Esophagus muscularis mucosa (tissue), 4 donors: ENCODE results near the gene LDLRAD3. TPM values are rescaled to one million over a fixed set of nuclear protein-coding genes. Genes with fewer than 3 reads are reported as not detected.

ENCODE experiments used
- DNase-seq: peaks from one replicate; pipeline ENCODE4 v3.0.0-alpha.2; 2017; ENCODE audit errors: extremely low spot score
- H3K27ac ChIP-seq, 4 donors: fragments of 200-600 bp; sonication (generic); replicated peaks in 1 of 4; 1 replicate in 3 of 4; 2 replicates in 1 of 4; pipeline ENCODE4 v1.5.1; 2016 to 2019; ENCODE audit warnings: mild to moderate bottlenecking in 1 of 4
- H3K27me3 ChIP-seq, 4 donors: fragments of 200-600 bp; sonication (generic); one replicate each; pipeline versions ENCODE4 v1.5.1 to v1.6.0; 2016 to 2019
- H3K36me3 ChIP-seq, 4 donors: fragments of 200-600 bp; sonication (generic); one replicate each; pipeline ENCODE4 v1.5.1; 2016 to 2019
- H3K4me1 ChIP-seq, 4 donors: fragments of 200-600 bp; sonication (generic); one replicate each; pipeline ENCODE4 v1.5.1; 2016 to 2019
- H3K4me3 ChIP-seq, 4 donors: fragments of 200-600 bp; sonication (generic); 1 replicate in 2 of 4; 2 replicates in 2 of 4; pipeline ENCODE4 v1.5.1; 2016 to 2019; ENCODE audit warnings: mild to moderate bottlenecking in 4 of 4, moderate library complexity in 1 of 4
- H3K9me3 ChIP-seq, 4 donors: fragments of 200-600 bp; sonication (generic); 1 replicate in 3 of 4; 2 replicates in 1 of 4; pipeline ENCODE4 v1.5.1; 2016 to 2019
- CTCF ChIP-seq, 3 experiments: fragments of 200-600 bp in 2 of 3; fragments of 450-650 bp in 1 of 3; sonication (generic) in 2 of 3; IDR thresholded peaks; one replicate each; pipeline ENCODE4 v1.5.1; 2017 to 2019; ENCODE audit warnings: antibody characterized with exemption in 3 of 3, mild to moderate bottlenecking in 2 of 3, moderate library complexity in 1 of 3
- EP300 ChIP-seq: sonication (generic); formaldehyde crosslinking; IDR thresholded peaks from one replicate; pipeline ENCODE4 v1.6.1; 2017; ENCODE audit warnings: antibody characterized with exemption
- POLR2A ChIP-seq: fragments of 450-650 bp; IDR thresholded peaks from one replicate; pipeline ENCODE4 v1.6.1; 2017; ENCODE audit warnings: antibody characterized with exemption, moderate library complexity, mild to moderate bottlenecking, low read depth
- POLR2AphosphoS5 ChIP-seq, 2 donors: sonication (generic); formaldehyde crosslinking; IDR thresholded peaks; one replicate each; pipeline ENCODE4 v1.6.1; 2017; ENCODE audit warnings: antibody characterized with exemption in 2 of 2
- WGBS: methylation state at CpG from one replicate; pipeline ENCODE4 v1.1.5; 2018; 5-methylcytosine and 5-hydroxymethylcytosine counted together
- intact Hi-C: fragments of 100-400 bp; cut with DNase I; formaldehyde crosslinking; loops from one replicate; pipeline ENCODE4 v1.15.1; 2023
- total RNA-seq, 4 donors: library from RNA; depleted of rRNA; stranded (reverse); fragments of >200 nt; gene quantifications; one replicate each; pipeline versions ENCODE4 v1.1.0 to v1.2.1, GENCODE V29; 2016

Gene LDLRAD3
- total RNA-seq, 4 donors from 2014 or later, result 6.8 to 8.7 (median 8.2) TPM

DNA sequence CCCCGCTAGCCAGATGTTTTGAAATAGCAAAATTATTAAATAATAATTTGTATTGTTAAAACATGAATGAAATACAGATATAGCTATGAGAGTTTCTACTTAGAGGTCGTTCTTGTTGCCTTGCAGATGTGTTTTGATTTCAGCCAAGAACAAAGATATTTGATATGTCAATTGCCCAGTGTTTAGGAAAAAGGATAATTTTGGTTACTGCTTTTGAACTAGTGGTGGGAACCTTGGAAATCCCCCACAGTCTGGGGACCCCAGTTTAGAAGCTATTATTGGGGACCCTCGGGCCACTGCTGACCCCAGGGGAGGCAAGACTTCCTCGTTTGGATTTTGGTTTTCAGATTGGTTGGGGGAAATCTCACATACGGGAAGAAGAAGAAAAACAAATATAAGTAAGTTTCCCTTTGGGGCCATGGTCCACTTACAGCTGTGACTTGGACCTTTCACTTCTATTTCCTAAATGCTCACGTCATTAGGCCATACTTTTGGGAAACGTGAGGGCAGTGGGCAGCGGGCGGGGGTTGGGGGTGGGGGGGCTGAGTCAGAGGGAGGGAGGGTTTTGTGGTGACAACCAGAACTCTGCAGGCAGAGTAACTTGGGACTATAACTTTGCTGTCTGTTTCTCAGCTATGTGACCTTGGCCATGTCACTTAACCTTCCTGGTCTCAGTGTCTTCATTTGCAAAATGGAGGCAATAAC is 37.0 kb downstream of the LDLRAD3 start:
- intact Hi-C loops, result no loop called here
- no peak for DNase-seq
- Histone ChIP-seq H3K36me3 (no peaks in the 10 kb centered on the region), H3K4me1 (peaks cover 0 to 14% (median 13%) of the 10 kb centered on the region in 4 donors), H3K27me3 (no peaks in the 10 kb centered on the region), H3K4me3 (no peak overlapping the region), H3K27ac (peak overlapping the region in 3 of 4 donors; percentile 2 to 27 (median 13)), H3K9me3 (peaks cover 0 to 3% (median 0%) of the 10 kb centered on the region in 4 donors)
- 65% methylated on average over 9 of the region's 9 CpGs for WGBS
- no peak for TF ChIP-seq POLR2A
- no peak for TF ChIP-seq EP300
- TF ChIP-seq POLR2AphosphoS5 (IDR thresholded peaks at IDR 0.05), result no peak
- no peak for TF ChIP-seq CTCF (IDR thresholded peaks at IDR 0.05)

DNA sequence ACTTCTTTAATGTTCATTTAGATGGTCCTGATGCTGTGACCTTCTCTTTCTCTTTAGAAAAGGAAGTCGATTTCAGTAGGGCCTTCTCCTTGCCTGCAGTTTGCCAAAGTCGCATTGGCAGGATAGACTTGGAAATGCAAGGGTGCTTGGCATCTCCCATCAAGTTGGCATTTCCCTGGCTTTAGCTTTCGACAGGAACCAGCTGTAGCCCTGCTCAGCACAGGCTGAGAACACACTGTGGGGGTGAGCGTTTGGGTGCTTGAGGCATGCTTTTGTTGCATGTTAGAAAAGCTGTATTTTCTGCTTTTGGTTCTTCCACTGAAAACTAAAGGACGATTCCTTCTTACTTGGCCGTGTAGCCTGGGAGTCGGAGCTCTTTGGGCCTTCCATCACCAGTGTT is 37.7 kb downstream of the LDLRAD3 start:
- Histone ChIP-seq H3K36me3 (no peaks in the 10 kb centered on the region), H3K27ac (peak overlapping the region in 1 of 4 donors; percentile 13), H3K4me3 (no peak overlapping the region), H3K9me3 (peaks cover 0 to 3% (median 0%) of the 10 kb centered on the region in 4 donors), H3K4me1 (peaks cover 0 to 14% (median 13%) of the 10 kb centered on the region in 4 donors), H3K27me3 (no peaks in the 10 kb centered on the region)
- TF ChIP-seq EP300, result no peak
- TF ChIP-seq POLR2AphosphoS5 (IDR thresholded peaks at IDR 0.05), result no peak
- no peak for TF ChIP-seq POLR2A
- no peak for TF ChIP-seq CTCF (IDR thresholded peaks at IDR 0.05)
- intact Hi-C loops, result no loop called here
- DNase-seq, result no peak
- 50% methylated on average over 7 of the region's 7 CpGs for WGBS

DNA sequence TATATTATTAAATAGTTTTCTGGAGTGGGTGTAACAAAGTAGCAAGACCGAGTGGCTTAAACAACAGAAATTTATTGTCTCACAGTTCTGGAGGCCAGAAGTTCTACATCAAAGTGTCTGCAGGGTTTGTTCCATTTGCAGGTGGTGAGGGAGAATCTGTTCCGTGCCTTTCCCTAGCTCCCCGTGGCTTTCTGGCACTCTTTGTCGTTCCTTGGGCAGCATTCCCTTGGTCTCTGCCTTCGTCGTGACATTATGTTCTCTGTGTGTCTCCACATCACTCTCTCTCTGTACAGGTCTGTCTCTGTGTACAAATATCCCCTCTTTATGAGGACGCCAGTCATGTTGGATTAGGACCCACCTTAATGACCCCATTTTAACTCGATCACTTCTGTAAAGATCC is 38.2 kb downstream of the LDLRAD3 start:
- DNase-seq, result no peak
- no peak overlapping the region for H3K4me3 ChIP-seq
- peak overlapping the region in 1 of 4 donors; percentile 13 for H3K27ac ChIP-seq
- peaks cover 0 to 14% (median 13%) of the 10 kb centered on the region in 4 donors for H3K4me1 ChIP-seq
- H3K9me3 ChIP-seq, result peaks cover 0 to under 1% (median 0%) of the 10 kb centered on the region in 4 donors
- TF ChIP-seq CTCF (IDR thresholded peaks at IDR 0.05), result no peak
- no peak for TF ChIP-seq EP300
- no peak for TF ChIP-seq POLR2AphosphoS5 (IDR thresholded peaks at IDR 0.05)
- TF ChIP-seq POLR2A, result no peak
- intact Hi-C loops, result no loop called here
- no peaks in the 10 kb centered on the region for H3K36me3 ChIP-seq
- WGBS, result 74% methylated on average over 8 of the region's 8 CpGs
- H3K27me3 ChIP-seq, result no peaks in the 10 kb centered on the region

DNA sequence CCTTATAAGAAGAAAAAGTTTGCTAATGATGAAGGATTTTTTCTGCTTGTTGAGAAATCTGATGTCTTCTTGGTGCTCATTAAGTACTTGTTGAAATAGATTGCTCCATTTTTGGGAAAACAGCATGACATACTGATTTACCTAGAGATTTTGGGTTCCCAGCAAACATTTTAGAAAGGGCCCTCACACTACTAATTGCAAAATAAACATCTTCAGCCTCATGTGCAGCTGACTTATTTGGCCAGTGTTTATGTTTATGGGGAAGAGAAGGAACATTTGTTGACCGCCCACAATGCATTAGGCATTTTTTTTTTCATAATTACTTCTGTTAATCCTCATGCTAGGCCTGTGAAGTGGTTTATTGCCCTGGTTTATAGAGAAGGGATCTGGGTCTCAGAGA is 40.1 kb downstream of the LDLRAD3 start:
- no peaks in the 10 kb centered on the region for H3K27me3 ChIP-seq
- DNase-seq, result no peak
- H3K4me1 ChIP-seq, result peaks cover 0 to 14% (median 13%) of the 10 kb centered on the region in 4 donors
- 100% methylated on average over 1 of the region's 1 CpG for WGBS
- H3K27ac ChIP-seq, result no peak overlapping the region
- H3K9me3 ChIP-seq, result peaks cover 0 to under 1% (median 0%) of the 10 kb centered on the region in 4 donors
- intact Hi-C loops, result no loop called here
- no peak overlapping the region for H3K4me3 ChIP-seq
- H3K36me3 ChIP-seq, result no peaks in the 10 kb centered on the region
- TF ChIP-seq POLR2AphosphoS5 (IDR thresholded peaks at IDR 0.05) (no peak), CTCF (IDR thresholded peaks at IDR 0.05) (no peak), EP300 (no peak), POLR2A (no peak)
